Spleen (tissue), 7 donors: ENCODE data around the gene NLGN4X.

ENCODE experiments used
- POLR2A ChIP-seq, 3 donors: fragments of 450-650 bp; IDR thresholded peaks; one replicate each; pipeline ENCODE4 v1.5.1; 2017; ENCODE audit warnings: antibody characterized with exemption in 3 of 3, mild to moderate bottlenecking in 1 of 3
- POLR2AphosphoS5 ChIP-seq, 3 donors: sonication (generic); formaldehyde crosslinking; IDR thresholded peaks; one replicate each; pipeline ENCODE4 v1.5.1; 2017; ENCODE audit warnings: antibody characterized with exemption in 3 of 3
- TF ChIP-seq, protein P1 (sequence below), 11 experiments: fragments of 200-600 bp in 7 of 11; fragments of 450-650 bp in 4 of 11; sonication (generic) in 4 of 11; IDR thresholded peaks in 8 of 11; conservative IDR thresholded peaks in 3 of 11; 1 replicate in 7 of 11; 2 replicates in 4 of 11; pipeline versions ENCODE4 v1.4.0 to v1.8.0; 2016 to 2021; ENCODE audit warnings: antibody characterized with exemption in 11 of 11, inconsistent platforms in 4 of 11, mild to moderate bottlenecking in 1 of 11
- donor health status: DM: no; HTN: no; CAD: no; lungs with moderate emphysema.
- donor health status: DM: no; HTN: no; CAD: no.
- donor health status: DM: no; HTN: no; CAD: no.

DNA sequence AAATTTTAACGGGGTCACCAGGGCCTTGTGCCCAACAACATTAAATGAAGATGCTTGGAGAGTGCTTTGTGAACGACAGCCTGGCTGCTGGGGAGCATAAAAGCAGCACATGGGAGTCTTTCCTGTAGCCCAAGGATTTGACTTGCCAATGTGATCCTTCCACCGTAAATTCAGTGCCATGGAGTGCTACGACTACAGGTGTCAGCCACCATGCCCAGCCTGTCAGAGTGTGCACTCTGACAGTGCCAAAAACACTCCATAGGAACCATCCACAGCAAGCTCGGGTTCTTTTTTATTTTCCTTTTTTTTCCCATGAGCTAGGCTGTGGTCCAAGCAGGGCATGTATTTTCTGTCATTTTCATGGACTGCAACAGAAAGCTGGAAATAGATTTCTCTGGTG is 156.9 kb downstream of the NLGN4X start:
- TF ChIP-seq POLR2AphosphoS5 (IDR thresholded peaks at IDR 0.05) (no peak), POLR2A (IDR thresholded peaks at IDR 0.05) (no peak)
- TF ChIP-seq, protein P1, sequence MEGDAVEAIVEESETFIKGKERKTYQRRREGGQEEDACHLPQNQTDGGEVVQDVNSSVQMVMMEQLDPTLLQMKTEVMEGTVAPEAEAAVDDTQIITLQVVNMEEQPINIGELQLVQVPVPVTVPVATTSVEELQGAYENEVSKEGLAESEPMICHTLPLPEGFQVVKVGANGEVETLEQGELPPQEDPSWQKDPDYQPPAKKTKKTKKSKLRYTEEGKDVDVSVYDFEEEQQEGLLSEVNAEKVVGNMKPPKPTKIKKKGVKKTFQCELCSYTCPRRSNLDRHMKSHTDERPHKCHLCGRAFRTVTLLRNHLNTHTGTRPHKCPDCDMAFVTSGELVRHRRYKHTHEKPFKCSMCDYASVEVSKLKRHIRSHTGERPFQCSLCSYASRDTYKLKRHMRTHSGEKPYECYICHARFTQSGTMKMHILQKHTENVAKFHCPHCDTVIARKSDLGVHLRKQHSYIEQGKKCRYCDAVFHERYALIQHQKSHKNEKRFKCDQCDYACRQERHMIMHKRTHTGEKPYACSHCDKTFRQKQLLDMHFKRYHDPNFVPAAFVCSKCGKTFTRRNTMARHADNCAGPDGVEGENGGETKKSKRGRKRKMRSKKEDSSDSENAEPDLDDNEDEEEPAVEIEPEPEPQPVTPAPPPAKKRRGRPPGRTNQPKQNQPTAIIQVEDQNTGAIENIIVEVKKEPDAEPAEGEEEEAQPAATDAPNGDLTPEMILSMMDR (IDR thresholded peaks at IDR 0.05 in 8 of 11, conservative IDR thresholded peaks at IDR 0.05 in 3 of 11), result no peak
